Ovary (tissue), 9 donors: ENCODE results near the gene ZFYVE26. TPM values are rescaled to one million over a fixed set of nuclear protein-coding genes. Genes with fewer than 3 reads are reported as not detected.

Experiments
- DNase-seq, 5 donors: peaks; one replicate each; pipeline ENCODE4 v3.0.0-alpha.2; 2019 to 2020
- H3K27ac ChIP-seq, 2 donors: fragments of 200-600 bp; one replicate each; pipeline versions ENCODE4 v1.5.1 to v1.8.0; 2019 to 2022
- H3K27me3 ChIP-seq: fragments of 200-600 bp; one replicate; pipeline ENCODE4 v1.8.0; 2022
- H3K36me3 ChIP-seq: fragments of 200-600 bp; sonication (generic); one replicate; pipeline ENCODE4 v1.5.1; 2019
- H3K4me1 ChIP-seq: one replicate; pipeline ENCODE4 v1.8.1; 2013; ENCODE audit warnings: mild to moderate bottlenecking, moderate library complexity; ENCODE audit not compliant: insufficient read depth
- H3K4me3 ChIP-seq: fragments of 200-600 bp; sonication (generic); one replicate; pipeline ENCODE4 v1.5.1; 2017
- H3K9me3 ChIP-seq, 2 donors: fragments of 200-600 bp in 1 of 2; sonication (generic) in 1 of 2; one replicate each; pipeline versions ENCODE4 v1.5.1 to v1.8.1; 2013 to 2019; ENCODE audit warnings: mild to moderate bottlenecking in 1 of 2, moderate library complexity in 1 of 2
- CTCF ChIP-seq, 3 donors: fragments of 450-650 bp in 2 of 3; fragments of 200-600 bp in 1 of 3; IDR thresholded peaks; one replicate each; pipeline versions ENCODE4 v1.5.1 to v1.8.0; 2016 to 2022; ENCODE audit warnings: antibody characterized with exemption in 3 of 3, mild to moderate bottlenecking in 1 of 3
- EP300 ChIP-seq: sonication (generic); formaldehyde crosslinking; IDR thresholded peaks from one replicate; pipeline ENCODE4 v1.6.1; 2017; ENCODE audit warnings: antibody characterized with exemption
- POLR2A ChIP-seq: fragments of 450-650 bp; IDR thresholded peaks from one replicate; pipeline ENCODE4 v1.6.1; 2017; ENCODE audit warnings: antibody characterized with exemption, mild to moderate bottlenecking, moderate library complexity
- WGBS, 3 donors: extraction: QIAGEN DNeasy Blood & Tissue Kit in 1 of 3; methylation state at CpG; one replicate each; pipeline versions ENCODE4 v1.1.5 to v1.1.7; 2013 to 2017; 5-methylcytosine and 5-hydroxymethylcytosine counted together
- intact Hi-C, 4 donors: fragments of 100-400 bp; cut with DNase I; formaldehyde crosslinking; loops; one replicate each; pipeline versions ENCODE4 v1.11.0 to v1.15.1; 2022 to 2023
- polyA plus RNA-seq, 2 donors: library from polyadenylated mRNA; stranded (reverse); fragments of 200-250 nt in 1 of 2; fragments of 350-450 nt in 1 of 2; fragmentation: Illumina TruSeq in 1 of 2; extraction: RNeasy Lipid Tissue Mini Kit (QIAGEN cat#74804) in 1 of 2; gene quantifications; one replicate each; pipeline ENCODE4 v1.2.3, GENCODE V29; 2013 to 2014
- total RNA-seq, 7 donors: library from RNA; depleted of rRNA in 2 of 7; stranded (reverse); fragments of >200 nt in 2 of 7; fragmentation: NEBNext Ultra II Directional in 3 of 7; extraction: Animal tissue kit (Norgen Biotek cat#: 25700) in 3 of 7; gene quantifications; one replicate each; pipeline versions ENCODE4 v1.1.0 to v1.2.4, GENCODE V29; 2016 to 2023
- donor health status: DM: no; HTN: no; CAD: no; lungs with moderate emphysema.
- donor health status: DM: no; HTN: no; CAD: no.
- donor health status: Bipolar disorder and iron deficiency.
- donor health status: DM: yes; HTN: yes; CAD: no.
- donor health status: DM: no; HTN: no; CAD: no.
- donor health status: DM: yes; HTN: yes; CAD: no.

The ZFYVE26 gene
- total and polyA plus RNA-seq, 9 donors = 6.1 to 27.0 (median 20.3) TPM

GRCh38 chr14:67735336-67736147 lies 80.8 kb downstream of the ZFYVE26 start:
- no peak for TF ChIP-seq POLR2A
- no peak for TF ChIP-seq EP300
- no peak for TF ChIP-seq CTCF (IDR thresholded peaks at IDR 0.05)
- H3K4me1 ChIP-seq = no peaks in the 10 kb centered on the region
- DNase-seq = no peak
- no peaks in the 10 kb centered on the region for H3K27me3 ChIP-seq
- no peaks in the 10 kb centered on the region for H3K36me3 ChIP-seq
- H3K27ac ChIP-seq = no peak overlapping the region
- 83 to 86% (median 86%) methylated on average over 10 of the region's 10 CpGs for WGBS, 3 donors
- H3K4me3 ChIP-seq = no peak overlapping the region
- intact Hi-C loops = no loop called here
- H3K9me3 ChIP-seq = no peaks in the 10 kb centered on the region

GRCh38 chr14:67734675-67735074 lies 81.7 kb downstream of the ZFYVE26 start:
- Histone ChIP-seq H3K4me1 (no peaks in the 10 kb centered on the region), H3K27ac (no peak overlapping the region), H3K36me3 (no peaks in the 10 kb centered on the region), H3K9me3 (no peaks in the 10 kb centered on the region), H3K27me3 (no peaks in the 10 kb centered on the region), H3K4me3 (no peak overlapping the region)
- DNase-seq = no peak
- intact Hi-C loops = no loop called here
- 47 to 64% (median 60%) methylated on average over 3 of the region's 3 CpGs for whole genome bisulfite sequencing, 3 donors
- TF ChIP-seq CTCF (IDR thresholded peaks at IDR 0.05) (no peak), POLR2A (no peak), EP300 (no peak)

GRCh38 chr14:67733616-67734015 lies 82.8 kb downstream of the ZFYVE26 start:
- TF ChIP-seq EP300 (no peak), CTCF (IDR thresholded peaks at IDR 0.05) (no peak), POLR2A (no peak)

GRCh38 chr14:67729072-67729885 lies 87.1 kb downstream of the ZFYVE26 start:
- Histone ChIP-seq H3K9me3 (no peaks in the 10 kb centered on the region), H3K27me3 (no peaks in the 10 kb centered on the region), H3K36me3 (no peaks in the 10 kb centered on the region), H3K4me1 (peaks cover 2% of the 10 kb centered on the region), H3K27ac (no peak overlapping the region), H3K4me3 (no peak overlapping the region)
- TF ChIP-seq POLR2A (no peak), CTCF (IDR thresholded peaks at IDR 0.05) (no peak), EP300 (no peak)
- DNase-seq = no peak
- intact Hi-C loops = no loop called here
- 38 to 44% (median 38%) methylated on average over 21 of the region's 21 CpGs for WGBS, 3 donors

More at GRCh38 chr14:67733616-67734015, 82.8 kb downstream of the ZFYVE26 start:
- Histone ChIP-seq H3K27me3 (no peaks in the 10 kb centered on the region), H3K27ac (no peak overlapping the region), H3K4me3 (no peak overlapping the region), H3K4me1 (peaks cover 2% of the 10 kb centered on the region), H3K36me3 (no peaks in the 10 kb centered on the region), H3K9me3 (no peaks in the 10 kb centered on the region)
- intact Hi-C loops = no loop called here
- DNase-seq = no peak
- 53 to 63% (median 55%) methylated on average over 4 of the region's 4 CpGs for WGBS, 3 donors
